Mesenchymal stem cell (in vitro differentiated cells and primary cell): ENCODE measurements around the gene LOC128125822.
"Not testable (repeated sequence)": the region's sequence is repeated elsewhere in the genome, so short reads cannot be mapped to it uniquely, and the experiment has no call there.

Experiments
- DNase-seq: peaks from one replicate; pipeline ENCODE4 v3.0.0-alpha.2; 2013
- H2AFZ ChIP-seq: one replicate; pipeline ENCODE4 v1.6.1; 2013; ENCODE audit warnings: low read depth, mild to moderate bottlenecking, control low read depth, inconsistent platforms, low read length, moderate library complexity
- H2AK5ac ChIP-seq: 2 replicates; pipeline ENCODE4 v1.6.1; 2013; ENCODE audit warnings: low read length, moderate library complexity, mild to moderate bottlenecking, inconsistent platforms; ENCODE audit not compliant: severe bottlenecking
- H2BK120ac ChIP-seq: one replicate; pipeline ENCODE4 v1.6.1; 2013; ENCODE audit warnings: low read depth, mild to moderate bottlenecking, inconsistent platforms, low read length, moderate library complexity
- H2BK12ac ChIP-seq, 2 experiments: one replicate each; pipeline ENCODE4 v1.6.1; 2013; ENCODE audit warnings: inconsistent platforms in 2 of 2, low read length in 2 of 2, mild to moderate bottlenecking in 2 of 2, moderate library complexity in 2 of 2, control low read depth in 1 of 2
- H2BK15ac ChIP-seq: one replicate; pipeline ENCODE4 v1.6.1; 2013; ENCODE audit warnings: mild to moderate bottlenecking, low read depth, inconsistent platforms; ENCODE audit not compliant: poor library complexity, severe bottlenecking
- H2BK5ac ChIP-seq: 2 replicates; pipeline ENCODE4 v1.6.1; 2013; ENCODE audit warnings: low read depth, mild to moderate bottlenecking, low read length, control low read depth, inconsistent platforms; ENCODE audit not compliant: poor library complexity, severe bottlenecking
- H3K14ac ChIP-seq, 2 experiments: one replicate each; pipeline ENCODE4 v1.6.1; 2013; ENCODE audit warnings: inconsistent platforms in 2 of 2, low read length in 2 of 2, control low read depth in 1 of 2, mild to moderate bottlenecking in 1 of 2, moderate library complexity in 1 of 2
- H3K18ac ChIP-seq, 2 experiments: one replicate each; pipeline ENCODE4 v1.6.1; 2013; ENCODE audit warnings: inconsistent platforms in 2 of 2, low read length in 2 of 2, control low read depth in 1 of 2, low read depth in 1 of 2, mild to moderate bottlenecking in 1 of 2
- H3K23ac ChIP-seq, 2 experiments: one replicate each; pipeline ENCODE4 v1.6.1; 2013; ENCODE audit warnings: inconsistent platforms in 2 of 2, low read length in 2 of 2, mild to moderate bottlenecking in 2 of 2, moderate library complexity in 2 of 2, control low read depth in 1 of 2
- H3K27ac ChIP-seq: 2 replicates; pipeline ENCODE4 v1.5.1; 2013; ENCODE audit warnings: mild to moderate bottlenecking, moderate library complexity, low read length, control low read depth, inconsistent platforms; ENCODE audit not compliant: poor library complexity, severe bottlenecking
- H3K27me3 ChIP-seq, 2 experiments: 2 replicates each; pipeline versions ENCODE4 v1.6.1 to v1.7.0; 2013; ENCODE audit warnings: low read length in 2 of 2, mild to moderate bottlenecking in 2 of 2, moderate library complexity in 2 of 2, control low read depth in 1 of 2, inconsistent platforms in 1 of 2; ENCODE audit not compliant: control insufficient read depth in 1 of 2, insufficient read depth in 1 of 2
- H3K36me3 ChIP-seq, 2 experiments: 2 replicates each; pipeline versions ENCODE4 v1.6.1 to v1.7.0; 2013; ENCODE audit warnings: low read length in 2 of 2, control low read depth in 1 of 2, inconsistent platforms in 1 of 2, low read depth in 1 of 2, mild to moderate bottlenecking in 1 of 2; ENCODE audit not compliant: insufficient read depth in 2 of 2, control insufficient read depth in 1 of 2
- H3K4ac ChIP-seq, 2 experiments: one replicate each; pipeline ENCODE4 v1.6.1; 2013; ENCODE audit warnings: inconsistent platforms in 2 of 2, low read length in 2 of 2, mild to moderate bottlenecking in 2 of 2, moderate library complexity in 2 of 2, control low read depth in 1 of 2, low read depth in 1 of 2
- H3K4me1 ChIP-seq: 2 replicates; pipeline ENCODE4 v1.6.1; 2013; ENCODE audit warnings: low read depth, low read length, control low read depth; ENCODE audit not compliant: control insufficient read depth, insufficient read depth
- H3K4me2 ChIP-seq: 2 replicates; pipeline ENCODE4 v1.6.1; 2013; ENCODE audit warnings: low read length, mild to moderate bottlenecking, inconsistent platforms; ENCODE audit not compliant: poor library complexity, severe bottlenecking
- H3K4me3 ChIP-seq, 2 experiments: 2 replicates each; pipeline versions ENCODE4 v1.5.1 to v1.7.0; 2013; ENCODE audit warnings: low read length in 2 of 2, mild to moderate bottlenecking in 2 of 2, control low read depth in 1 of 2, low read depth in 1 of 2; ENCODE audit not compliant: insufficient read depth in 1 of 2
- H3K79me1 ChIP-seq: replicated peaks from 2 replicates; pipeline ENCODE4 v1.6.1; 2013; ENCODE audit warnings: mild to moderate bottlenecking, control low read depth, low read length, inconsistent platforms; ENCODE audit not compliant: poor library complexity, severe bottlenecking
- H3K9ac ChIP-seq: 2 replicates; pipeline ENCODE4 v1.7.0; 2013; ENCODE audit warnings: mild to moderate bottlenecking, low read length, moderate library complexity
- H3K9me3 ChIP-seq: 2 replicates; pipeline ENCODE4 v1.7.0; 2013; ENCODE audit warnings: mild to moderate bottlenecking, low read length; ENCODE audit not compliant: control insufficient read depth
- H4K8ac ChIP-seq: one replicate; pipeline ENCODE4 v1.6.1; 2013; ENCODE audit warnings: inconsistent platforms, mild to moderate bottlenecking, low read length, moderate library complexity
- H4K91ac ChIP-seq: one replicate; pipeline ENCODE4 v1.6.1; 2013; ENCODE audit warnings: mild to moderate bottlenecking, low read length, inconsistent platforms
- WGBS: methylation state at CpG from one replicate; pipeline ENCODE4 v1.1.7; 2013; ENCODE audit warnings: mixed read lengths; 5-methylcytosine and 5-hydroxymethylcytosine counted together

The LOC128125822 gene

DNA sequence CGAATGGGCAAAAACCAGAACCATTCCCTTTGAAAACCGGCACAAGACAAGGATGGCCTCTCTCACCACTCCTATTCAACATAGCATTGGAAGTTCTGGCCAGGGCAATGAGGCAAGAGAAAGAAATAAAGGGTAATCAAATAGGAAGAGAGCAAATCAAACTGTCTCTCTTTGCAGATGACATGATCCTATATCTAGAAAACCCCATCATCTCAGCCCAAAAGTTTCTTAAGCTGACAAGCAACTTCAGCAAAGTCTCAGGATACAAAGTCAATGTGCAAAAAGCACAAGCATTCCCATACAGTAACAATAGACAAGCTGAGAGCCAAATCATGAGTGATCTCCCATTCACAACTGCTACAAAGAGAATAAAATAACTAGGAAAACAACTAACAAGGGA, 13.4 kb downstream of the LOC128125822 start:
- H3K9me3 ChIP-seq, H3K9ac ChIP-seq, H2BK12ac ChIP-seq, H3K4me3 ChIP-seq, H2BK120ac ChIP-seq, H2BK5ac ChIP-seq, H3K27ac ChIP-seq, H4K91ac ChIP-seq, H2AK5ac ChIP-seq, H3K18ac ChIP-seq, H2BK15ac ChIP-seq, H3K79me1 ChIP-seq, H2AFZ ChIP-seq, H4K8ac ChIP-seq, H3K4ac ChIP-seq, DNase-seq, H3K23ac ChIP-seq, H3K27me3 ChIP-seq, H3K14ac ChIP-seq, H3K4me1 ChIP-seq, H3K4me2 ChIP-seq: not testable (repeated sequence)
- peaks cover 3 to 37% of the 10 kb centered on the region in 2 experiments for H3K36me3 ChIP-seq
- 100% methylated on average over 1 of the region's 2 CpGs for WGBS

DNA sequence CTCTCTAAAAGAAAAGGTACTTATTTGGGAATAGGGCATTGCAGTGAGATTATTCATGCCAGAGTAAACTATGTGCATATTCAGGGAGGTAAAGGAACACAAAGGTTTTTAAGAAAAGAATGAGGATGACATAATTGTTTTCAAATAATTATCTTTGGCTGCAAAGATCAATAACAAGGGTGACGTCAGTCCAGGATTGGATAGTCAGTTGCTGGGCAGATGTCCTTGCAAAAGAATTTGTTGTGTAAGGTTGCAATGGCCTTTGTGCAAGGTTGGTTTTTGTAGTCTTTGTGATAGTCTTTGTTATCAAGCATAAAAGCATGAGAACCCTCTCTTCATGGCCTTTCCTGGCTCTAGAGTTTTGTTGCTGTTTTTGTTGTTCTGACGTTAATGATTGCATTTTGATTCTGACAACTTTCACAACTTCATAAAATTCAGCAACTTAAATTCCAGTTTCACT, 17.7 kb downstream of the LOC128125822 start:
- Histone ChIP-seq H3K18ac (no peak overlapping the region), H2AFZ (no peak overlapping the region), H2BK120ac (no peak overlapping the region), H3K79me1 (no peaks in the 10 kb centered on the region), H3K27me3 (no peaks in the 10 kb centered on the region), H3K9ac (no peak overlapping the region), H2BK5ac (no peak overlapping the region), H3K4ac (no peak overlapping the region), H2AK5ac (no peak overlapping the region), H4K8ac (no peak overlapping the region), H3K4me3 (no peak overlapping the region), H3K14ac (no peak overlapping the region), H3K23ac (no peak overlapping the region), H3K9me3 (no peaks in the 10 kb centered on the region), H2BK15ac (no peak overlapping the region), H3K36me3 (no peaks in the 10 kb centered on the region), H3K27ac (no peak overlapping the region), H3K4me2 (no peak overlapping the region), H3K4me1 (no peaks in the 10 kb centered on the region), H2BK12ac (no peak overlapping the region), H4K91ac (no peak overlapping the region)
- WGBS: 79% methylated on average over 1 of the region's 2 CpGs
- no peak for DNase-seq

DNA sequence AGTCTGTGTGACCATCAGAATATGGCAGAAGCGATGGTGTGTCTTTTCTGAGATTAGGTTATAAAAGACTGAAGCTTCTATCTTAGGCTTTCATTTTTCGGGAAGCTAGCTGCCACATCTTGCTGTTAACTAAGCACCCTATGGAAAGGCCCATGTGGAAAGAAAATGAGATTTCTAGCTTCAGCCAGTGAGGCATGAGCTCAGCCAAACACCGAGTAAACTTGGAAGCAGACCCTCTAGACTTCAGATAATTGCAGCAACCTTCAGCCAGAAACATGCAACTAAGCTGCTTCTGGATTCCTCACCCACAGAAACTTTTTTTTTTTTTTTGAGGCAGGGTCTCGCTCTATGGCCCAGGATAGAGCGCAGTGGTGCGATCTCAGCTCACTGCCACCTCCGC, 20.6 kb downstream of the LOC128125822 start:
- WGBS: 97% methylated on average over 7 of the region's 7 CpGs
- DNase-seq: no peak
- no peaks in the 10 kb centered on the region for H3K9me3 ChIP-seq

DNA sequence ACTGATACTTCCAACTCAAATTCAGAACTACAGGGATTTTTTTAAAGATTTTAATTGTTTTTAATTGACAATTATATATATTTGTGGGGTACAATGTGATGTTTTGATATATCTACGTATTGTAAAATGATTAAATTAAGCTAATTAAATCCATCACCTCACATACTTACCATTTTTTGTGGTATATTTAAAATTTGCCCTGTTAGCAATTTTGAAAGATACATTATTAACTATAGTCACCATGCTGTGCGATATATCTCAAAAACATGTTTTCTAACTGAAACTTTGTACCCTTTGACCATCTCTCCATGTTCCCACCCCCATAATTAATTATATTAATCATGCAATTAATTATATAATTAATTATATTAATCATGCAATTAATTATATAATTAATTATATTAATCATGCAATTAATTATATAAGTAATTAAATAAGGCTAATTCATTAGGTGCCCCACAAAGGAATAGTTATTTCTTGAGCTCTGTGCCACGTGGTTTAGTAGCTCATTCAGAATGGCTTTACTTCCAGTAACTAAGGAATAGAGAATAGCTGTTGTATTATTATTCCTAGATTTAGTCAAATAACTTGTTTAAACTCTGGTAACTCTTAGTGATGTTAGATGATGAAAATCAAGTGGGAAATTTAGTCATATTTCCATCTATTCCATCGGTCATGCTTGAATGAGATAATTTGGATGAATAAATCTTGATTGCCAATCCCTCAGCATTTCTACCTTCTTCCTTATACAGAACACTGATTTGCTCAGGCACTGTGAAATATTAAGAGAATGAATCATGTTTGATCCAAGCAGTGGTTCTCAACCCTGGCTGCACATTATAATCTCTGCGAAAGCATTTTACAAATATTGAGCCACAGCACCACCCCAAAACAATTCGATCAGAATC, 25.1 kb downstream of the LOC128125822 start:
- no peaks in the 10 kb centered on the region for H3K9me3 ChIP-seq
- H2BK15ac ChIP-seq: no peak overlapping the region
- H3K4me2 ChIP-seq: peak overlapping the region; percentile 91
- no peak overlapping the region for H4K8ac ChIP-seq
- H3K4me1 ChIP-seq: no peaks in the 10 kb centered on the region
- no peaks in the 10 kb centered on the region for H3K27me3 ChIP-seq
- peak overlapping the region; percentile 9 for H3K27ac ChIP-seq
- peak overlapping the region in 1 of 2 experiments; percentile 81 for H3K4me3 ChIP-seq
- no peak overlapping the region for H2AFZ ChIP-seq
- H2BK5ac ChIP-seq: no peak overlapping the region
- no peak overlapping the region for H2BK12ac ChIP-seq
- H3K14ac ChIP-seq: no peak overlapping the region
- H3K4ac ChIP-seq: no peak overlapping the region
- WGBS: 45% methylated on average over 2 of the region's 6 CpGs
- H3K23ac ChIP-seq: no peak overlapping the region
- H2BK120ac ChIP-seq: no peak overlapping the region
- no peak overlapping the region for H4K91ac ChIP-seq
- H3K9ac ChIP-seq: peak overlapping the region; percentile 73
- no peaks in the 10 kb centered on the region for H3K79me1 ChIP-seq
- H3K18ac ChIP-seq: no peak overlapping the region
- no peak for DNase-seq
- H3K36me3 ChIP-seq: no peaks in the 10 kb centered on the region
- H2AK5ac ChIP-seq: no peak overlapping the region

More for the DNA sequence above, 20.6 kb downstream of the LOC128125822 start:
- no peak overlapping the region for H2BK15ac ChIP-seq
- H4K8ac ChIP-seq: no peak overlapping the region
- H2BK5ac ChIP-seq: no peak overlapping the region
- H3K18ac ChIP-seq: no peak overlapping the region
- no peak overlapping the region for H3K9ac ChIP-seq
- no peak overlapping the region for H2AK5ac ChIP-seq
- no peak overlapping the region for H2BK120ac ChIP-seq
- no peaks in the 10 kb centered on the region for H3K27me3 ChIP-seq
- H3K14ac ChIP-seq: no peak overlapping the region
- no peak overlapping the region for H2BK12ac ChIP-seq
- no peak overlapping the region for H4K91ac ChIP-seq
- no peaks in the 10 kb centered on the region for H3K79me1 ChIP-seq
- H3K4me1 ChIP-seq: no peaks in the 10 kb centered on the region
- H3K23ac ChIP-seq: no peak overlapping the region
- H3K36me3 ChIP-seq: no peaks in the 10 kb centered on the region
- no peak overlapping the region for H3K27ac ChIP-seq
- H3K4me2 ChIP-seq: no peak overlapping the region
- no peak overlapping the region for H3K4ac ChIP-seq
- no peak overlapping the region for H3K4me3 ChIP-seq
- H2AFZ ChIP-seq: no peak overlapping the region
